Left lung (tissue), 14 donors: ENCODE data around the gene POU5F2. TPM values are rescaled to one million over a fixed set of nuclear protein-coding genes. Genes with fewer than 3 reads are reported as not detected.

ENCODE experiments used
- ATAC-seq: fragments of 200-7000 bp; cut with Tn5 transposase; one replicate; pipeline ENCODE4 v1.9.1; 2020; ENCODE audit warnings: moderate library complexity
- DNase-seq, 4 donors: peaks; one replicate each; pipeline ENCODE4 v3.0.0-alpha.2; 2013 to 2020
- H3K27ac ChIP-seq, 2 donors: fragments of 200-600 bp; sonication (generic) in 1 of 2; one replicate each; pipeline versions ENCODE4 v1.5.0 to v1.8.0; 2020 to 2021
- H3K27me3 ChIP-seq, 2 donors: fragments of 200-600 bp; sonication (generic) in 1 of 2; one replicate each; pipeline versions ENCODE4 v1.5.0 to v1.8.0; 2020 to 2021
- H3K36me3 ChIP-seq, 2 donors: fragments of 200-600 bp; sonication (generic) in 1 of 2; one replicate each; pipeline versions ENCODE4 v1.5.0 to v1.8.0; 2020 to 2021
- H3K4me1 ChIP-seq, 2 donors: fragments of 200-600 bp; one replicate each; pipeline ENCODE4 v1.8.0; 2021
- H3K4me3 ChIP-seq, 2 donors: fragments of 200-600 bp; sonication (generic) in 1 of 2; one replicate each; pipeline versions ENCODE4 v1.5.0 to v1.8.0; 2020 to 2021; ENCODE audit warnings: mild to moderate bottlenecking in 1 of 2
- H3K9me3 ChIP-seq, 2 donors: fragments of 200-600 bp; sonication (generic) in 1 of 2; one replicate each; pipeline versions ENCODE4 v1.5.0 to v1.8.0; 2020 to 2021
- CTCF ChIP-seq, 2 donors: fragments of 200-600 bp; sonication (generic) in 1 of 2; IDR thresholded peaks; one replicate each; pipeline versions ENCODE4 v1.5.0 to v1.8.0; 2021; ENCODE audit warnings: antibody characterized with exemption in 2 of 2
- intact Hi-C, 2 donors: fragments of 100-400 bp; cut with DNase I; formaldehyde crosslinking; loops; one replicate each; pipeline versions ENCODE4 v1.11.2 to v1.14.2; 2022
- long read RNA-seq, 12 donors: library from polyadenylated mRNA in 2 of 12; unstranded in 2 of 12; transcript quantifications; one replicate each; pipeline ENCODE4 v2.0.0 and lab custom pipeline, GENCODE V29; 2019 to 2026
- polyA plus RNA-seq, 6 donors: library from polyadenylated mRNA; unstranded; fragments of 120-200 nt; gene quantifications; one replicate each; pipeline ENCODE4 v1.2.1, GENCODE V29; 2013; ENCODE audit not compliant: insufficient read length in 6 of 6
- total RNA-seq, 2 donors: library from RNA; stranded (reverse); fragmentation: NEBNext Ultra II Directional; extraction: Animal tissue kit (Norgen Biotek cat#: 25700); gene quantifications; one replicate each; pipeline ENCODE4 v1.2.1, GENCODE V29; 2021
- donor health status: DM: no; HTN: yes; CAD: no.
- donor health status: DM: no; HTN: no; CAD: no.

The POU5F2 gene, protein sequence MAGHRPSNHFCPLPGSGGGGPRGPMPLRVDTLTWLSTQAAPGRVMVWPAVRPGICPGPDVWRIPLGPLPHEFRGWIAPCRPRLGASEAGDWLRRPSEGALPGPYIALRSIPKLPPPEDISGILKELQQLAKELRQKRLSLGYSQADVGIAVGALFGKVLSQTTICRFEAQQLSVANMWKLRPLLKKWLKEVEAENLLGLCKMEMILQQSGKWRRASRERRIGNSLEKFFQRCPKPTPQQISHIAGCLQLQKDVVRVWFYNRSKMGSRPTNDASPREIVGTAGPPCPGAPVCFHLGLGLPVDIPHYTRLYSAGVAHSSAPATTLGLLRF
- total RNA-seq (1 to 10 TPM; 1.2 to 2.3 TPM), polyA plus RNA-seq (under 1 TPM; 0.04 to 0.14 (median 0.08) TPM)
- long read RNA-seq, donor 1: 0 reads
- long read RNA-seq, donor 2, full-length matches to known transcripts: 1 of 1 reads
- long read RNA-seq, donor 2, partial matches to known transcripts: 0 of 1 reads
- long read RNA-seq, donor 2, other reads (novel, unspliced or antisense): 0 of 1 reads
- long read RNA-seq, donor 3: 0 reads
- long read RNA-seq, donor 4: 0 reads
- long read RNA-seq, donor 5: 0 reads
- long read RNA-seq, donor 6: 0 reads
- long read RNA-seq, donor 7: 0 reads
- long read RNA-seq, donor 8, full-length matches to known transcripts: 2 of 2 reads
- long read RNA-seq, donor 8, partial matches to known transcripts: 0 of 2 reads
- long read RNA-seq, donor 8, other reads (novel, unspliced or antisense): 0 of 2 reads
- long read RNA-seq, donor 9, full-length matches to known transcripts: 1 of 1 reads
- long read RNA-seq, donor 9, partial matches to known transcripts: 0 of 1 reads
- long read RNA-seq, donor 9, other reads (novel, unspliced or antisense): 0 of 1 reads
- long read RNA-seq, donor 10: 0 reads
- long read RNA-seq, donor 11, full-length matches to known transcripts: 5 of 5 reads
- long read RNA-seq, donor 11, partial matches to known transcripts: 0 of 5 reads
- long read RNA-seq, donor 11, other reads (novel, unspliced or antisense): 0 of 5 reads
- long read RNA-seq, donor 12, full-length matches to known transcripts: 1 of 1 reads
- long read RNA-seq, donor 12, partial matches to known transcripts: 0 of 1 reads
- long read RNA-seq, donor 12, other reads (novel, unspliced or antisense): 0 of 1 reads

DNA sequence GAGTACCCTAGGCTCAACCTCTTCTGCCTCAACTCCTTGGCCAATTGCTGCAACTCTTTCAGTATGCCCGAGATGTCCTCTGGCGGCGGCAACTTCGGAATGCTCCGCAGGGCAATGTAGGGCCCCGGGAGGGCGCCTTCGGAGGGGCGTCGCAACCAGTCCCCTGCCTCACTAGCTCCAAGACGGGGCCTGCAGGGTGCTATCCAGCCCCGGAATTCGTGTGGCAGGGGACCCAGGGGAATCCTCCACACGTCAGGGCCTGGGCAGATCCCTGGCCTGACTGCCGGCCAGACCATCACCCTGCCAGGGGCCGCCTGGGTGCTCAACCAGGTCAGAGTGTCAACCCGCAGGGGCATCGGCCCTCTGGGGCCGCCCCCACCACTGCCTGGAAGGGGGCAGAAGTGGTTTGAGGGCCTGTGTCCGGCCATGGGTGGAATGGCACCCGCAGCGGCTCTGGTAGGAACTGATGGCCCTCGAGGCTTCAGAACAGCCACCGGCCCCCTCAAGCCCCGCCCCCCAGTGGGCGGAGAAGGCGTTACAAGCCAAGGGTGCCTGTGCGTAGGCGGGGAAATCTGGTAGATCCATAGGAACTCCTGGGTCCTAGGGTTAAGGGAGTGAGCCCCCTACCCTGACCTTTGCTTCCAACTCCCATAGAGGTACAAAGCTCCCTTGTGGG is at the start of gene POU5F2:
TSS of gene POU5F2 (minus strand) at position 465 of the 676 bp plus-strand sequence. CDS start at position 428, 37 bp downstream.
- Histone ChIP-seq H3K27me3 (no peaks in the 10 kb centered on the region), H3K4me3 (no peak within 1 kb of the TSS), H3K4me1 (no peaks in the 10 kb centered on the region), H3K36me3 (peaks cover 0 to 12% of the 10 kb centered on the region in 2 donors), H3K9me3 (peaks cover 0 to 2% of the 10 kb centered on the region in 2 donors), H3K27ac (no peak within 1 kb of the TSS)
- ATAC-seq: no peak
- intact Hi-C loops: no loop called here
- no peak for TF ChIP-seq CTCF (IDR thresholded peaks at IDR 0.05)
- DNase-seq: peak in 1 of 4 donors; percentile 71

- ATAC-seq (peak; percentile 82), DNase-seq (no peak)
- peaks cover 0 to 22% of the 10 kb centered on the region in 2 donors for H3K4me1 ChIP-seq
- no peaks in the 10 kb centered on the region for H3K9me3 ChIP-seq
- no peak overlapping the region for H3K27ac ChIP-seq
- no peaks in the 10 kb centered on the region for H3K27me3 ChIP-seq
- no peak overlapping the region for H3K4me3 ChIP-seq
- TF ChIP-seq CTCF (IDR thresholded peaks at IDR 0.05): no peak
- intact Hi-C loops: loop anchor here in 1 of 2 donors (10.0 kb wide), 1 partner anchor 206 kb away; the partner anchor contains the start of genes NR2F1 and NR2F1-AS1
- peaks cover 0 to 8% of the 10 kb centered on the region in 2 donors for H3K36me3 ChIP-seq
These were observed 49.0 kb upstream of the POU5F2 start for GRCh38 chr5:93790401-93790800.

- intact Hi-C loops: loop anchor here in 1 of 2 donors (10.0 kb wide), 1 partner anchor 205 kb away; the partner anchor contains the start of genes NR2F1 and NR2F1-AS1
- Histone ChIP-seq H3K9me3 (no peaks in the 10 kb centered on the region), H3K4me1 (peaks cover 0 to 22% of the 10 kb centered on the region in 2 donors), H3K27me3 (no peaks in the 10 kb centered on the region), H3K36me3 (no peaks in the 10 kb centered on the region), H3K4me3 (no peak overlapping the region), H3K27ac (no peak overlapping the region)
- DNase-seq (no peak), ATAC-seq (no peak)
- TF ChIP-seq CTCF (IDR thresholded peaks at IDR 0.05): no peak
These were observed 48.0 kb upstream of the POU5F2 start for GRCh38 chr5:93789173-93790067.

GRCh38 chr5:93787598-93787997 is 46.2 kb upstream of the POU5F2 start:
- intact Hi-C loops: no loop called here
- DNase-seq (no peak), ATAC-seq (no peak)
- Histone ChIP-seq H3K9me3 (no peaks in the 10 kb centered on the region), H3K4me1 (peaks cover 0 to 22% of the 10 kb centered on the region in 2 donors), H3K27ac (no peak overlapping the region), H3K36me3 (no peaks in the 10 kb centered on the region), H3K4me3 (no peak overlapping the region), H3K27me3 (no peaks in the 10 kb centered on the region)
- no peak for TF ChIP-seq CTCF (IDR thresholded peaks at IDR 0.05)
